GM12801 (cell line): Measurements from ENCODE around the gene CROCC2.

Experiments
- TF ChIP-seq, protein P1 (sequence below): IDR thresholded peaks from one replicate; pipeline ENCODE4 v1.5.1; 2011; ENCODE audit warnings: control low read depth; ENCODE audit not compliant: insufficient read length; ENCODE audit errors: extremely low read depth

The CROCC2 gene

DNA sequence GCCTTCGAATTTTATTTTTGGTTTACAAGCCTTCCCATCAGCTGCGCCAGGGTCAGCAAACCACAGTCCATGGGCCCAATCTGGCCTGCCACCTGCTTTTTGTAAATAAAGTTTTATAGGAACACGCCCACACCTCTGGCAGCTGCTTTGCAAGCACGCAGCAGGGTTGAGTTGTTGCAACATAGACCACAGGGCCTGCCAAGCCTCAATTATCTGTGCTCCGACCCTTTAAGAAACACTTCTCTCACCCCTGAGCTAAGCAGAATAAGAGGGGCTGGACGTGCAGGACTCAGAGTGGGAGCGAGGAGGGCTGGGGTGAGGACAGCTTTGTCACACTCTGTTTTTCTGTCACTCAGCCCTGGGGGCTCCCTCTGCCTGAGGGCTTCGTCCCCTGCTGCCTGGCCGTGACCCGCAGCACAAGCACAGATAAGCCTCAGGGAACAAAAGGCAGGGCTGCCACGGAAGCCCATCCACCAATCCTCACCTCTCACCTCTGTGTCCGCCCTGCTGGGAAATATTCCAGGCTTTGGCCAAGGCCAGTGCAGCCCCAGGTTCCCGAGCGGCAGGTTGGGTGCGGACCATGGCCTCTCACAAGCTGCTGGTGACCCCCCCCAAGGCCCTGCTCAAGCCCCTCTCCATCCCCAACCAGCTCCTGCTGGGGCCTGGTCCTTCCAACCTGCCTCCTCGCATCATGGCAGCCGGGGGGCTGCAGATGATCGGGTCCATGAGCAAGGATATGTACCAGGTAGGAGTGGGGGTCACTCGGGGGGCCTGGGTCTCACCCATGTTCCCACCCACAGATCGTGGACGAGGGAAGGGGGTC is 37.6 kb upstream of the CROCC2 start, which contains the start of gene AGXT:
AGXT (plus strand) TSS at position 539 of the 823 bp plus-strand sequence; CDS start at position 581, 42 bp downstream.
- TF ChIP-seq, protein P1, sequence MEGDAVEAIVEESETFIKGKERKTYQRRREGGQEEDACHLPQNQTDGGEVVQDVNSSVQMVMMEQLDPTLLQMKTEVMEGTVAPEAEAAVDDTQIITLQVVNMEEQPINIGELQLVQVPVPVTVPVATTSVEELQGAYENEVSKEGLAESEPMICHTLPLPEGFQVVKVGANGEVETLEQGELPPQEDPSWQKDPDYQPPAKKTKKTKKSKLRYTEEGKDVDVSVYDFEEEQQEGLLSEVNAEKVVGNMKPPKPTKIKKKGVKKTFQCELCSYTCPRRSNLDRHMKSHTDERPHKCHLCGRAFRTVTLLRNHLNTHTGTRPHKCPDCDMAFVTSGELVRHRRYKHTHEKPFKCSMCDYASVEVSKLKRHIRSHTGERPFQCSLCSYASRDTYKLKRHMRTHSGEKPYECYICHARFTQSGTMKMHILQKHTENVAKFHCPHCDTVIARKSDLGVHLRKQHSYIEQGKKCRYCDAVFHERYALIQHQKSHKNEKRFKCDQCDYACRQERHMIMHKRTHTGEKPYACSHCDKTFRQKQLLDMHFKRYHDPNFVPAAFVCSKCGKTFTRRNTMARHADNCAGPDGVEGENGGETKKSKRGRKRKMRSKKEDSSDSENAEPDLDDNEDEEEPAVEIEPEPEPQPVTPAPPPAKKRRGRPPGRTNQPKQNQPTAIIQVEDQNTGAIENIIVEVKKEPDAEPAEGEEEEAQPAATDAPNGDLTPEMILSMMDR: no peak

DNA sequence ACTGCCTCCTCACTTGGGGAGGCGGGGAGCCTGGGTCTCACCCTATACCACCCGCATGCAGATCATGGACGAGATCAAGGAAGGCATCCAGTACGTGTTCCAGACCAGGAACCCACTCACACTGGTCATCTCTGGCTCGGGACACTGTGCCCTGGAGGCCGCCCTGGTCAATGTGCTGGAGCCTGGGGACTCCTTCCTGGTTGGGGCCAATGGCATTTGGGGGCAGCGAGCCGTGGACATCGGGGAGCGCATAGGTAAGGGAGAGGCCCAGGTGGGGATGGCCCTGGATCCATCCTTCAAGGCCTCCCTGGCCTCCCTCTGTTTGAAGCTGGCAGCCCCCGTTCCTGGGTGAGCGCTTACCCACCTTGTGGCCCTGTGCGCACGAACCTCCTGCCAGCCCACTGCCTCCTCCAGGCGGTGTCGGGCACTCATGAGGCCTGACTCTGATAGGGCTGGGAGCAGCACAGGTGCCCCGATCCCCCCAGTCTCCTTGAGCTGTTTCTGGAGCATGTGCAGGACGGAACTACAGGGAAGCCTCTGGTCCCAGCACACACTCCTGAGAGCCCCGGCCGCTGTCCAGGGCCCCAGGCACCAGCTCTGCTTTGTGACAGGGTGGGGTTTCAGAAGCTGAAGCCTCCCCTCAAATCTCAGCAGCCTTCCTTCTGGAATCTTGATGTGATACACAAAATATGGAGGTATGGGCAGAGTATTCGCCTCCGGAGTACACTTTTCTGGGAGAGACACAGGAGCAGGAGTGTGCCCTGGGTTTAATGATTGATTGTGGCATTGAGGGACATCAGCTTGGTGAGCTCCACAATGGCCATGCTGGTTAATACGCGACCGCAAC is 36.8 kb upstream of the CROCC2 start:
- TF ChIP-seq, protein P1: no peak

DNA sequence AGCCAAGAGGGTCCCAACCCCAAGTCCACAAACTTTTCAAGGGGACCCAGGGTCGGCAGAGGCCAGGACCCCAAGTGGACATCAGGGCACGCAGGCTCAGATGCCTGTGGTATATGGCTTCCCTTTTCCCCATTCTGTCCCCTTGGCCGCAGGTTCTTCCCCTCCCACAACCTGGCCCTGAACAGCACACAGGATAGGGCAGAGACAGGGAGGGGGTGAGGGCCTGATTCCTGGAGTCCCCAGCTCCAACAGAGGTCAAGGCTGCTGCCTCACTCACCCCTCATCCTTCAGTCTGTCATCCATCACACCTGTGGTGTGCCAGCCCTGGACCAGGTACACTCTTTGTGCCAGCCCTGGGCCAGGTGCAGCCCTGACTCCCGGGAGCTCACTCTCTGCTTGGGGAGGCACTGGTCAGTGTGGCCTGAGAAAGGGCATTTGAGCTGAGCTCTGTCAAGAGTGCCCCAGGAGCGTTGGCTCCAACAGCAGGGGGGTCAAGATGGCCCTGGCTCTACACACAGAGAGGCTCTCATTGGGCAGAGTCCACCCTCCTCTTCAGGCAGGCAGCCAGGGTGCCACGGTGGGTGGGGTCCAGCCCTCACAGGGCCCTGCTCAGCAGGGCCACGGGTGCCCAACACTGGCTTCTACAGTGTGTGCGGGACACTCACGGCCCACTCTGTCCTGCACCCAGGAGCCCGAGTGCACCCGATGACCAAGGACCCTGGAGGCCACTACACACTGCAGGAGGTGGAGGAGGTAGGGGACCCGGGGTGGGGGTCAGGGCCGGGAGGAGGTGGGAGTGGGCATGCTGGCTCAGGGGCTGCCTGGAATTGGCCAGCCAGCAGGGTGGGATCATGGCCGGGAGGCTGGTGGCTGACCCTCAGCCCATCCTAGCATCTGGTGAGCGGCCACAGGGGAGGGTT is 35.9 kb upstream of the CROCC2 start:
- TF ChIP-seq, protein P1: no peak

DNA sequence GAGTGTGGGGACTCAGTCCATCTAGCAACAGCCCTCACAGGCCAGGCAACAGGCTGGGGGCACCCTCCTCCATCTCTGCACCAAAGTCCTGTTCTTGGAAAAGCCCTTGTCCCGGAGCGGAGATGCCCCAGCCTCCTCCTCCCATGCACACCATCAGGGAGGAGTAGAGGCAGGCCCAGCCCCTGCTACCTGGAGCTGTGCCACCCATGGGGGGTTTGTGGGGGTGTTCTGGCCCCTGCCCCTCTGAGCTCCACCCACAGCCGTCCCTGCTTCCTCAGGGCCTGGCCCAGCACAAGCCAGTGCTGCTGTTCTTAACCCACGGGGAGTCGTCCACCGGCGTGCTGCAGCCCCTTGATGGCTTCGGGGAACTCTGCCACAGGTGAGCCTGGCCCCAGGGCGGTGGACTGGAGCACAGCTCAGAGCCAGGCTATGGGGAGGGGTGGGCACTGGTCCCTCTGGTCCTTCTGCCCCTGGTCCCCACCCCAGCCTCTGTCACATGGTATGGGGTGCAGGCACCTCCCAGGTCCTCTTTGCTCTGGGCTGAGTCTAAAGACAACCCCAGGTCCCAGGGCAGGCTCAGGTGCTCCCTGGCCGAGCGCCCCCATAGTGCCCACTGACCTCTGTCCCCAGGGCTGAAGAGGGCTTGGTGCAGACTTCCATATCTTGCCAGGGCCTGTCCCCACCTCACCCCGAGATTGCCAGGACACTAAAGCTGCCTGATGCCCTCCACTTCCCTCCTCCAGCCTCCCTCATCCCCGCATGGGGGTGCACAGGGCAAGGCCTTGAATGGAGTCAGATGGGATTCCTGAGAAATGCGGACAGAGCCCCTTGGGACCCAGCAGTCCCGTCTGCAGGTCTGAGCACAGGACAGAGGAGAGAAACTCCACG is 34.8 kb upstream of the CROCC2 start:
- TF ChIP-seq, protein P1: no peak

DNA sequence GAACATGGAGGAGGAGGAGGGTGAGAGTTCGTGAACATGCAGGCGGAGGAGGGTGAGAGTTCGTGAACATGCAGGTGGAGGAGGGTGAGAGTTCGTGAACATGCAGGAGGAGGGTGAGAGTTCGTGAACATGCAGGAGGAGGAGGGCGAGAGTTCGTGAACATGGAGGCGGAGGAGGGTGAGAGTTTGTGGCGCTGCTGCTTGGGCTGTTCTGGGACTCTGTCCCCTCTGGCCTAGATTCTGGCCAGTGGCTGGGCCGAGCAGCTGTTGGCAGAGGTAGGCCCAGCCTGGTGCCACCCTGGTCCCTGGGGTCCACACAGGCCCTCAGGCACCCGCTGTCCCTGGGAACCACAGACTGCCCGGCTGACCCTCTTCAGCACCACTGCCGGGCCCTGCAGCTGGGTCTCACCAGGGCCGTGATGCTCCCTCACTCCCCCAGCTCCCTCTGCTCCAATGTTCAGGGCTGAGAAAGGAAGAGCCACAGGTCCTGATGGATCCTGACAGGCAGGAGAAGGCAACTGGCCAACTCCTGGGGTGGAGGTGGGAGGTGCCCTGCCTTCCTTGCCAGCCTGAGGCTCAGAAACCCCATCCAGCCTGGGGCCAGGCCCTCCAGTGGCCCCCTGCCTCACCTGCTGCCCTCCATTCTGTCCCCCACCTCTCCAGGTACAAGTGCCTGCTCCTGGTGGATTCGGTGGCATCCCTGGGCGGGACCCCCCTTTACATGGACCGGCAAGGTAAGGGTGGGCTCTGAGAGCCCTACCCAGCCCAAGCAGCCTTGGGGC is 33.6 kb upstream of the CROCC2 start:
- TF ChIP-seq, protein P1: no peak
